ENCODE results near the gene HIRA. TPM values are rescaled to one million over a fixed set of nuclear protein-coding genes. Genes with fewer than 3 reads are reported as not detected.

Gene HIRA
- polyA plus RNA-seq, 2 donors, result 4.5 to 11.5 TPM

DNA sequence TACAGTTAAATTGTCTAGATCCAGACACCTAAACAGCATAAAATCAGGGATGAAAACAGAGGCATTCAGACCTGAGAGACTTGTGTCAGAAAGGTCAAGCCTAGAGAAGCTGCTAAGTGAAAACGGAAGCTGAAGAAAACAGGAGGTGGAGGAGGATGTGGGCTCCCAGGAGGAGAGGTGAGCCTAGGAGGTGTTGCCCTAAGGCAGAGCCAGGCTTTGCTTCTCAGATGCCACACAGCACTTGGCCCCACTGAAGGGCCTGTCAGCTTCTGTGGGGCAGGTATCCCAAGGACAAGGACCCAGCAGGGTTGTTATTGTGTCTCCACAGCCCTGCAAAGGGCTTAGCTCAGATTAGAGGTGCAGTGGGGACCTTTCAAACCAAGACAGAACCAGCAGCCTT, 33.0 kb upstream of the HIRA start:
- H3K36me3 ChIP-seq (ENCODE audit: control insufficient read depth in 2 of 2, insufficient read depth in 2 of 2, low read length in 1 of 2), result peaks cover 33 to 44% of the 10 kb centered on the region in 2 donors
- 68 to 73% methylated on average over 1 of the region's 1 CpG for WGBS, 2 donors

DNA sequence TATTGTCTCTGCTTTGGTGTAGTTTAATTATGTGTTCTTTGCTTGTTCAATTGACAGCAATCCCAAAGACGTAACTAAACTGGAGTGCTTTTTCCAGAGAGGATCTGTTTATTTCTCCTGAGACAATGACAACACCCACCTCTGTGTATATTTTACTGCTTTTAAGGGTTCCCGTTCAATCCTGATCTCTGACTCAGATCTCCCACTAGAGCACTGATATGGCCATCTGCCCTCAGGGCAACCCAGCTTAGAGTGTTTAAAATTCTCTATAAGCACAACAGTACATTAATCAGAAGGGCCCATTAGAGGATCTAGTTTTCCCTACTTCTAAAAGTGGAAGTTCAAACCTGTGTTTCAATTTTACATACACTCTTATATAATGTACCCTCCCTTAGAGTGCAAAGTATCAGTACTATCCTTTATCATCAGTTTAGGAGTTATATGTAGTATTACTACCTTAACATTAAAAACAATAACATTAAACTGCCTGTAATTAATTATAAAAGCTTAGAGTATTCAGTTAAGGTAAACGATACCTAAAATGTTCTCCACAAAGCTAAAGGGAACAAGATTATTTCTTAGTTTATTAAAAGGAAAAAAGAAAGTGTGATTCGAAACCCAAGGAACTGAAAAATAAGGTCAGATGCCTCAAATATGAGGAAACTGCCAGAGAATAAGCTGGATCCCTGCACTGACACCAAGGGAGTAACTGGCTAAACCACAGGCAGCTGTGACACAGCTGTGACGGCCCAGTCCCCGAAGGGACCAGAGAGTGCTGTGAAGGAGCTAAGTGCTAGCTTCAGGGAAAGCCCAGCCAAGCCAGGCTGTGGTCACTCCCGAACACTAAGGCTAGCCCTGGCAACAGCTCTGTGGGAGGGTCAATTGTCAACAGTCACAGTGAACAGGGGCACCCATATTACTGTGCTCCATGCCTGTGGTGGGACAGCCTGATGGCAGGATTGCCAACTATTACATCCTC, 32.2 kb upstream of the HIRA start:
- H3K4me1 ChIP-seq (ENCODE audit: control insufficient read depth in 2 of 2, insufficient read depth in 2 of 2, low read length in 1 of 2), result no peaks in the 10 kb centered on the region
- no peak overlapping the region for H3K4me3 ChIP-seq (ENCODE audit: low read depth in 1 of 2, low read length in 2 of 2)
- H3K36me3 ChIP-seq (ENCODE audit: control insufficient read depth in 2 of 2, insufficient read depth in 2 of 2, low read length in 1 of 2), result peaks cover 27 to 36% of the 10 kb centered on the region in 2 donors
- no peak overlapping the region for H3K27ac ChIP-seq (ENCODE audit: low read depth in 2 of 2, low read length in 1 of 2)
- no peaks in the 10 kb centered on the region for H3K27me3 ChIP-seq (ENCODE audit: control insufficient read depth in 1 of 2, insufficient read depth in 2 of 2, low read length in 2 of 2)
- 75 to 78% methylated on average over 7 of the region's 7 CpGs for WGBS, 2 donors
- no peaks in the 10 kb centered on the region for H3K9me3 ChIP-seq (ENCODE audit: control insufficient read depth in 2 of 2, insufficient read depth in 1 of 2, low read depth in 1 of 2, low read length in 1 of 2)

More for the DNA sequence above, 33.0 kb upstream of the HIRA start:
- H3K4me1 ChIP-seq (ENCODE audit: control insufficient read depth in 2 of 2, insufficient read depth in 2 of 2, low read length in 1 of 2), result no peaks in the 10 kb centered on the region
- H3K27ac ChIP-seq (ENCODE audit: low read depth in 2 of 2, low read length in 1 of 2), result no peak overlapping the region
- no peaks in the 10 kb centered on the region for H3K27me3 ChIP-seq (ENCODE audit: control insufficient read depth in 1 of 2, insufficient read depth in 2 of 2, low read length in 2 of 2)
- no peak overlapping the region for H3K4me3 ChIP-seq (ENCODE audit: low read depth in 1 of 2, low read length in 2 of 2)
- H3K9me3 ChIP-seq (ENCODE audit: control insufficient read depth in 2 of 2, insufficient read depth in 1 of 2, low read depth in 1 of 2, low read length in 1 of 2), result no peaks in the 10 kb centered on the region

DNA sequence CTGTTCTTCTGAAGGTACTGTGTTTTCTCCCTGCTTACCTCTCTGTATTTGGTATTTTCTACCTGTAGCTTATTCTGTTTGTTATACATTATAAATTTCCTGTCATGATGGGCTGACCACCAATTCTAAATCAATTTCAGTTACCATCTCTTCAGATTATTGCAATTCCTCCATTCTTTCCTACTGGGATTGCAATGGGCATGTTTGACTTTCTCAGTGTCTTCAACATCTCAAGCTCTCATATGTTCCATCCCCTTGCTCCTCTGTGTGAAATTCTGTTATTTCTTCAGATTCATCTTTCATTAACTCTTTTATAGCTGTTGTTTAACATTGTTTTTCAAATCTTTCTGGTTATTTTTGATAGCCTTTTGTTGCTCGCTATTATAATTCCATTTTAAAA, 31.5 kb upstream of the HIRA start:
- no peak overlapping the region for H3K4me3 ChIP-seq (ENCODE audit: low read depth in 1 of 2, low read length in 2 of 2)
- H3K36me3 ChIP-seq (ENCODE audit: control insufficient read depth in 2 of 2, insufficient read depth in 2 of 2, low read length in 1 of 2), result peaks cover 24 to 31% of the 10 kb centered on the region in 2 donors
- WGBS, 2 donors, result 96 to 97% methylated on average over 1 of the region's 1 CpG
- H3K4me1 ChIP-seq (ENCODE audit: control insufficient read depth in 2 of 2, insufficient read depth in 2 of 2, low read length in 1 of 2), result no peaks in the 10 kb centered on the region
- no peak overlapping the region for H3K27ac ChIP-seq (ENCODE audit: low read depth in 2 of 2, low read length in 1 of 2)
- H3K27me3 ChIP-seq (ENCODE audit: control insufficient read depth in 1 of 2, insufficient read depth in 2 of 2, low read length in 2 of 2), result no peaks in the 10 kb centered on the region
- no peaks in the 10 kb centered on the region for H3K9me3 ChIP-seq (ENCODE audit: control insufficient read depth in 2 of 2, insufficient read depth in 1 of 2, low read depth in 1 of 2, low read length in 1 of 2)

DNA sequence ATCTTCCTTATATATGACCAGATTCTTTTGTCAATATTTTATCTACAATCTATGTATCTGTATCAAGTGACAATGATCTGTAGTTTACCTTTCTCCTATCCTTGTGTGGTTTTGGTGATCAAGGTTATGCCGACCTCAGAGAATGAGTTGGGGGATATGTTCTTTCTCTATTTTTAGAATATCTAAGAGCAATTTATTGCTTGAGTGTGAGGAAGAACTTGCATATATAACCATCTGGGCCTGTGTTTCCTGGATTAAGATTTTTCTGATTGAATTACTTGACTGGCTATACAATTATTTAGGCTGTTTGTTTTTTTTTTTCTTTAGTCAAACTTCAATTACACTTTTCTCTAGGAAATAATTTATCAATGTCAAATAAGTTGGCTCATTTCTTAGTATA, 30.0 kb upstream of the HIRA start:
- Histone ChIP-seq H3K27ac (ENCODE audit: low read depth in 2 of 2, low read length in 1 of 2) (no peak overlapping the region), H3K4me1 (ENCODE audit: control insufficient read depth in 2 of 2, insufficient read depth in 2 of 2, low read length in 1 of 2) (no peaks in the 10 kb centered on the region), H3K36me3 (ENCODE audit: control insufficient read depth in 2 of 2, insufficient read depth in 2 of 2, low read length in 1 of 2) (peaks cover 20 to 24% of the 10 kb centered on the region in 2 donors), H3K9me3 (ENCODE audit: control insufficient read depth in 2 of 2, insufficient read depth in 1 of 2, low read depth in 1 of 2, low read length in 1 of 2) (no peaks in the 10 kb centered on the region), H3K4me3 (ENCODE audit: low read depth in 1 of 2, low read length in 2 of 2) (no peak overlapping the region), H3K27me3 (ENCODE audit: control insufficient read depth in 1 of 2, insufficient read depth in 2 of 2, low read length in 2 of 2) (no peaks in the 10 kb centered on the region)
- WGBS, 2 donors, result 92 to 93% methylated on average over 1 of the region's 1 CpG

DNA sequence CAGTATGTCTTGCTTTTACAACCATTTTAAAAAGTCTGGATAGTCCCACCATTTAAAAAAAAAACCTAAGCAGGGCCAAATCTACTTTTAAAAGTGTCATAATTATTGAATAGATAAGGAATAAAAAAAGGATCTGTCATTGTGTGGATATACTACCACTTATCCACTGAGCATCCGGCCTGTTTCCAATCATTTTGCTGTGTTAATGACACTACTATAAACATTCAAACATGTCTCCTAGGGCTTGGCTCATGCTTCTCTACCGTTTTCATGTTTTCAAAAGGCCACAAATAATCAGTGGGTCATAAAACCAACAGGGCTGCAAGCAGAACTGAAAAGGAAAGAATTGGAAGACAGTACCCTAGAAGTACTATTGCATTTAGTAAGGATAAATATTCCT, 28.5 kb upstream of the HIRA start:
- Histone ChIP-seq H3K27ac (ENCODE audit: low read depth in 2 of 2, low read length in 1 of 2) (no peak overlapping the region), H3K27me3 (ENCODE audit: control insufficient read depth in 1 of 2, insufficient read depth in 2 of 2, low read length in 2 of 2) (no peaks in the 10 kb centered on the region), H3K36me3 (ENCODE audit: control insufficient read depth in 2 of 2, insufficient read depth in 2 of 2, low read length in 1 of 2) (peaks cover 25 to 29% of the 10 kb centered on the region in 2 donors), H3K4me1 (ENCODE audit: control insufficient read depth in 2 of 2, insufficient read depth in 2 of 2, low read length in 1 of 2) (no peaks in the 10 kb centered on the region), H3K4me3 (ENCODE audit: low read depth in 1 of 2, low read length in 2 of 2) (no peak overlapping the region), H3K9me3 (ENCODE audit: control insufficient read depth in 2 of 2, insufficient read depth in 1 of 2, low read depth in 1 of 2, low read length in 1 of 2) (no peaks in the 10 kb centered on the region)
- WGBS, 2 donors, result 78 to 81% methylated on average over 2 of the region's 2 CpGs

DNA sequence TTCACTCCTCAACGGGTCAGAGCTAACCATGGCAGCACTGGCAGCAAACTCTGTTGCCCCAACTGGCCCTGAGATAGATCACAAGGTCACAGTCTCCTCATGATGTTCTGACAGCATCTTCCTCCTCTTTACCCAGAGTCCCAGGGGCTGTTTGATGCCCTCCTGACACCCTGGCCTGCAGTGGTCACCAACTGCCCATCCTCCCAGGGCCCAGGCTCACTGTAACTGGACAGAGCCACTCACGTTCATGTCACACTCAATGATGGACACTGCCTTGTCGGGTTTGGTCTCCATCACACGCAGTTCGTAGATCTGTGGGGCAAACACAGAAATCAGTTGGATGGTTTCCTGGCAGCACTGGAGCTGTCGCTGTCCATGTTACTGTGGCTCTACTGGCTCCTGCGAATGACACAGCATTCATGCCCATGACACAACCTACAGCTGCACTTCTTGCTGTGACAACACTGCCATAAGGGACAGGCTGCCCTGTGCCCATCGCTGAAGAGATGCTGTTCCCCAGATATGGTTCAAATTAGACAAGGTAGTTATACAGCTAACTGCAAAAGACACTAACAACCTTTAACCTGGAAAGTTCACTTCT, 26.4 kb upstream of the HIRA start:
- no peaks in the 10 kb centered on the region for H3K4me1 ChIP-seq (ENCODE audit: control insufficient read depth in 2 of 2, insufficient read depth in 2 of 2, low read length in 1 of 2)
- WGBS, 2 donors, result 94 to 95% methylated on average over 8 of the region's 8 CpGs
- H3K4me3 ChIP-seq (ENCODE audit: low read depth in 1 of 2, low read length in 2 of 2), result no peak overlapping the region
- no peak overlapping the region for H3K27ac ChIP-seq (ENCODE audit: low read depth in 2 of 2, low read length in 1 of 2)
- no peaks in the 10 kb centered on the region for H3K27me3 ChIP-seq (ENCODE audit: control insufficient read depth in 1 of 2, insufficient read depth in 2 of 2, low read length in 2 of 2)
- no peaks in the 10 kb centered on the region for H3K9me3 ChIP-seq (ENCODE audit: control insufficient read depth in 2 of 2, insufficient read depth in 1 of 2, low read depth in 1 of 2, low read length in 1 of 2)
- H3K36me3 ChIP-seq (ENCODE audit: control insufficient read depth in 2 of 2, insufficient read depth in 2 of 2, low read length in 1 of 2), result peaks cover 31 to 37% of the 10 kb centered on the region in 2 donors

DNA sequence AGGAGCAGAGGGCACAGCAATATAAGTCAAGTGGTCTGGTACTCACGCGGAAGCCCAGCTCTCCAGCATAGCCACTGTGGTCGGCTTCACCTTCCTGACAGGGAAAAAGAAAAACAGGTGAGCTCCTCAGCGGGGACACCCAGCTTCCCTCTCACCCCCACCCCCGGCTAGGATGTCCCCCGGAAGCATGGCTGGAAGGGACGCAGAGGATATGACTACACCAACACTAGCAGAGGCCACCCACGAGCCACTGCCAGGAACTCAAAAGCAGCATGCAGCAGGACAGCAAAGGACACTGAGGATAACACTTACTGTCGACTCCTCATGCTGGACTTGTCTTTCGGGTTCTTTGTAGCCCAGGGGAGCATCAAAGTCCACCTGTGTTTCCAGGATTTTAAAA, 25.0 kb upstream of the HIRA start:
- H3K27me3 ChIP-seq (ENCODE audit: control insufficient read depth in 1 of 2, insufficient read depth in 2 of 2, low read length in 2 of 2), result no peaks in the 10 kb centered on the region
- 91 to 94% methylated on average over 10 of the region's 10 CpGs for WGBS, 2 donors
- H3K36me3 ChIP-seq (ENCODE audit: control insufficient read depth in 2 of 2, insufficient read depth in 2 of 2, low read length in 1 of 2), result peaks cover 33 to 37% of the 10 kb centered on the region in 2 donors
- H3K4me1 ChIP-seq (ENCODE audit: control insufficient read depth in 2 of 2, insufficient read depth in 2 of 2, low read length in 1 of 2), result no peaks in the 10 kb centered on the region
- H3K9me3 ChIP-seq (ENCODE audit: control insufficient read depth in 2 of 2, insufficient read depth in 1 of 2, low read depth in 1 of 2, low read length in 1 of 2), result no peaks in the 10 kb centered on the region
- no peak overlapping the region for H3K27ac ChIP-seq (ENCODE audit: low read depth in 2 of 2, low read length in 1 of 2)
- H3K4me3 ChIP-seq (ENCODE audit: low read depth in 1 of 2, low read length in 2 of 2), result no peak overlapping the region

DNA sequence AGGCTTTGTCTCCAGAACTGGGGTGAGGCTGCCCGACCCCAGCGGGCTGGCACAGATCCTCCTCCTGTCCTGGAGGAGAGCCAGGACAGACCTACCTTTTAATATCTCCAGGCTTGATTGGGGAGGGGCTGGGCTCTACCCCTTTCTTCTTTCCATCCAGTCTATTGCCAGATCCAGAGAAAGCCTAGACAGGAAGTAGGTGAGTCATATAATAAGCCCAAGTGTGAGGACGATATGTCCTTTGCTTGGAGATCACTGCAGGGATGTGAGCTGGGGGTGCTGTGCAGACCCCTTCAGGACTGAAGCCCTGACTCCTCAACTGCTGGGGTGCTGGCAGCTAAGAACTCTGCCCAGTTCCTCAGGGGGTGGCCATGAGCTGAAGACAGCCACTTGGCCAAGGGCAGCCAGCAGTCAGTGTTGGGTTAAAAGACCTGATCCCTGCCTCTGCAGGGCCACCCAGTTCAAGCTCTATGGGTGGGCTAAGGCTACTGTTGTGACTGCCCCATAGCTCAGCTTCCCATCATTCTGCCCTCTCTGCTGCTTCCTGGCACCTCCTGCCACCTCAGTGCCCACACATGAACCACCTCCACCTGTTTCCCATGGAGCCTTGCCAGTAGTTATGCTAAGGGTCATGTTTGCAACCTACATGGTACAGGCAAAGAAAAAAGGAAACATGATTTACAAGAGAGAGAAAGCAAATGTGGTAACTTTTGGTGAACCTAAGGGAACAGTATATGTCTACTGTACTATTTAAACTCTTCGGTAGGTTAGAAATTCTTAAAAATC, 24.2 kb upstream of the HIRA start:
- Histone ChIP-seq H3K4me3 (ENCODE audit: low read depth in 1 of 2, low read length in 2 of 2) (no peak overlapping the region), H3K27ac (ENCODE audit: low read depth in 2 of 2, low read length in 1 of 2) (no peak overlapping the region), H3K9me3 (ENCODE audit: control insufficient read depth in 2 of 2, insufficient read depth in 1 of 2, low read depth in 1 of 2, low read length in 1 of 2) (no peaks in the 10 kb centered on the region), H3K27me3 (ENCODE audit: control insufficient read depth in 1 of 2, insufficient read depth in 2 of 2, low read length in 2 of 2) (no peaks in the 10 kb centered on the region), H3K36me3 (ENCODE audit: control insufficient read depth in 2 of 2, insufficient read depth in 2 of 2, low read length in 1 of 2) (peaks cover 35 to 37% of the 10 kb centered on the region in 2 donors), H3K4me1 (ENCODE audit: control insufficient read depth in 2 of 2, insufficient read depth in 2 of 2, low read length in 1 of 2) (no peaks in the 10 kb centered on the region)
- 66 to 74% methylated on average over 4 of the region's 4 CpGs for WGBS, 2 donors

DNA sequence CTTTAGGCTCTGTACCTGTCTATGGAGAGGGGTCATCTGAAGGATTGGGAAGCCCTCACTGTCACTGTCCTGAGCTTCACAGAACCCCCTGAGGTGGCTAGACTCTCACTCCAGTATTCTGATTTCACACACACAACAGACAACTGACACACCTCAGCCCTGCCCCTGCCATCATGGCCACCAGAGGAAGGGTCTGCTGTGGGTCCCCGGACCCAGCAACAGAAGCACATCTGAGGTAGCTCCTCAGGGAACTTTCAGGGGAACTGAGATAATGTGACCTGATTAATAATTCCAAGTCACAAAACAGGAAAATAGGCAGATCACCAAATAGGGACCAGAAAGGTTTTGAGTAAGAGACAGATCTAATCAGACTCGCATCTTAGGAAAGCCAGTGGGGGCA, 23.5 kb upstream of the HIRA start:
- 87 to 99% methylated on average over 2 of the region's 2 CpGs for whole genome bisulfite sequencing, 2 donors
- Histone ChIP-seq H3K27ac (ENCODE audit: low read depth in 2 of 2, low read length in 1 of 2) (no peak overlapping the region), H3K4me1 (ENCODE audit: control insufficient read depth in 2 of 2, insufficient read depth in 2 of 2, low read length in 1 of 2) (no peaks in the 10 kb centered on the region), H3K27me3 (ENCODE audit: control insufficient read depth in 1 of 2, insufficient read depth in 2 of 2, low read length in 2 of 2) (no peaks in the 10 kb centered on the region), H3K36me3 (ENCODE audit: control insufficient read depth in 2 of 2, insufficient read depth in 2 of 2, low read length in 1 of 2) (peaks cover 35 to 37% of the 10 kb centered on the region in 2 donors), H3K4me3 (ENCODE audit: low read depth in 1 of 2, low read length in 2 of 2) (no peak overlapping the region), H3K9me3 (ENCODE audit: control insufficient read depth in 2 of 2, insufficient read depth in 1 of 2, low read depth in 1 of 2, low read length in 1 of 2) (no peaks in the 10 kb centered on the region)
